A549 (cell line): ENCODE measurements around the gene PSMD1. TPM values are rescaled to one million over a fixed set of nuclear protein-coding genes. Genes with fewer than 3 reads are reported as not detected.

Source experiments
- ATAC-seq, 2 experiments: fragments of 200-7000 bp in 1 of 2; fragments of >200 bp in 1 of 2; cut with Nextera tagmentation in 1 of 2; cut with Tn5 transposase in 1 of 2; 3 replicates each; pipeline versions ENCODE4 v1.8.0 to v1.9.1; 2018 to 2020; ENCODE audit warnings: mild to moderate bottlenecking in 1 of 2, moderate library complexity in 1 of 2
- CTCF ChIA-PET: fragments of 300-600 bp; sonication (Branson Sonifier 250); formaldehyde crosslinking; extraction: SDS; loops from one replicate; lab custom pipeline; 2021; ENCODE audit warnings: antibody characterized with exemption, inconsistent platforms; lab: Yijun Ruan, JAX
- POLR2A ChIA-PET: fragments of 350-600 bp; formaldehyde crosslinking; extraction: SDS; loops from one replicate; lab custom pipeline; 2021; ENCODE audit warnings: antibody characterized with exemption, inconsistent platforms; lab: Yijun Ruan, JAX
- DNase-seq, 2 experiments: peaks; one replicate each; pipeline versions ENCODE4 v3.0.0 to v3.0.0-alpha.2; 2011 to 2016; ENCODE audit warnings: low read depth in 1 of 2, low spot score in 1 of 2
- FAIRE-seq: peaks from 2 replicates; lab custom pipeline; 2011; peaks lifted over from hg19 to GRCh38; lab: Jason Lieb, UNC
- H3K27ac ChIP-seq, 2 experiments: fragments of >200 bp; sonication (Bioruptor Twin); formaldehyde crosslinking; 3 replicates each; pipeline ENCODE4 v1.5.1; 2016 to 2017
- H3K4me1 ChIP-seq: fragments of >200 bp; sonication (Bioruptor Twin); formaldehyde crosslinking; 3 replicates; pipeline ENCODE4 v1.6.1; 2016
- H3K4me2 ChIP-seq: fragments of >200 bp; sonication (Bioruptor Twin); formaldehyde crosslinking; 3 replicates; pipeline ENCODE4 v1.6.1; 2016
- H3K4me3 ChIP-seq: fragments of >200 bp; sonication (Bioruptor Twin); formaldehyde crosslinking; 3 replicates; pipeline ENCODE4 v1.5.1; 2016
- H3K9me3 ChIP-seq: fragments of >200 bp; sonication (Bioruptor Twin); formaldehyde crosslinking; 3 replicates; pipeline ENCODE4 v1.6.1; 2016
- BCL3 ChIP-seq: fragments of >200 bp; sonication (Bioruptor Twin); formaldehyde crosslinking; IDR thresholded peaks from 3 replicates; pipeline ENCODE4 v1.6.1; 2016
- BHLHE40 ChIP-seq: IDR thresholded peaks from 2 replicates; pipeline ENCODE4 v1.6.1; 2012; ENCODE audit warnings: low read depth, low read length, inconsistent platforms
- CBX2 ChIP-seq: fragments of 200-600 bp; sonication (generic); IDR thresholded peaks from 2 replicates; pipeline ENCODE4 v1.6.1; 2016; ENCODE audit warnings: low read depth, mild to moderate bottlenecking, borderline replicate concordance
- CEBPB ChIP-seq, 2 experiments: fragments of >200 bp in 1 of 2; sonication (Bioruptor Twin) in 1 of 2; formaldehyde crosslinking in 1 of 2; IDR thresholded peaks; 2 replicates each; pipeline ENCODE4 v1.6.1; 2012 to 2016
- CHD4 ChIP-seq: fragments of 200-600 bp; sonication (generic); IDR thresholded peaks from 2 replicates; pipeline ENCODE4 v1.6.1; 2016; ENCODE audit warnings: antibody characterized with exemption, mild to moderate bottlenecking, borderline replicate concordance
- FOSL2 ChIP-seq, 2 experiments: fragments of 450-650 bp in 1 of 2; fragments of >200 bp in 1 of 2; sonication (Bioruptor Twin) in 1 of 2; formaldehyde crosslinking; IDR thresholded peaks; 2 replicates each; pipeline versions ENCODE4 v1.5.0 to v1.6.1; 2016 to 2020; ENCODE audit warnings: mild to moderate bottlenecking in 1 of 2, moderate library complexity in 1 of 2
- FOXS1 ChIP-seq: fragments of 250-450 bp; sonication (Bioruptor Pico); IDR thresholded peaks from 2 replicates; pipeline ENCODE4 v1.5.0; 2020; ENCODE audit warnings: mild to moderate bottlenecking, moderate library complexity
- GATA3 ChIP-seq: IDR thresholded peaks from 2 replicates; pipeline ENCODE4 v1.6.1; 2012; ENCODE audit warnings: borderline replicate concordance
- HES2 ChIP-seq: fragments of >200 bp; sonication (Bioruptor Twin); formaldehyde crosslinking; IDR thresholded peaks from 2 replicates; pipeline ENCODE4 v1.6.1; 2016
- HEYL ChIP-seq: fragments of 250-450 bp; sonication (Bioruptor Pico); IDR thresholded peaks from 2 replicates; pipeline ENCODE4 v1.8.0; 2021; ENCODE audit warnings: mild to moderate bottlenecking, moderate library complexity
- HOXA7 ChIP-seq: fragments of 250-450 bp; sonication (Bioruptor Pico); IDR thresholded peaks from 2 replicates; pipeline ENCODE4 v1.5.0; 2020; ENCODE audit warnings: mild to moderate bottlenecking, moderate library complexity
- JUN ChIP-seq, 2 experiments: fragments of >200 bp; sonication (Bioruptor Twin); formaldehyde crosslinking; IDR thresholded peaks; 2 replicates in 1 of 2; 3 replicates in 1 of 2; pipeline ENCODE4 v1.6.1; 2016 to 2017
- JUNB ChIP-seq: fragments of >200 bp; sonication (Bioruptor Twin); formaldehyde crosslinking; IDR thresholded peaks from 2 replicates; pipeline ENCODE4 v1.6.1; 2016
- KDM1A ChIP-seq: fragments of 200-600 bp; sonication (generic); IDR thresholded peaks from 2 replicates; pipeline ENCODE4 v1.6.1; 2016; ENCODE audit warnings: low read depth, mild to moderate bottlenecking
- KDM5A ChIP-seq: fragments of 200-600 bp; sonication (generic); IDR thresholded peaks from 2 replicates; pipeline ENCODE4 v1.6.1; 2016; ENCODE audit warnings: antibody characterized with exemption, mild to moderate bottlenecking
- MAFK ChIP-seq: fragments of 450-650 bp; IDR thresholded peaks from 2 replicates; pipeline ENCODE4 v1.6.1; 2014; ENCODE audit not compliant: partially characterized antibody
- MAZ ChIP-seq: fragments of 150-350 bp; IDR thresholded peaks from 2 replicates; pipeline ENCODE4 v1.6.1; 2014; ENCODE audit warnings: antibody characterized with exemption, low read depth, low read length, borderline replicate concordance
- MYC ChIP-seq: IDR thresholded peaks from 2 replicates; pipeline ENCODE4 v1.6.1; 2012; ENCODE audit warnings: mild to moderate bottlenecking, inconsistent platforms, low read length, improper control_type of control experiment, borderline replicate concordance
- NFE2L2 ChIP-seq: fragments of 150-350 bp; conservative IDR thresholded peaks from 2 replicates; pipeline ENCODE4 v1.6.1; 2014; ENCODE audit warnings: low read length
- PHF8 ChIP-seq: fragments of 200-600 bp; sonication (generic); IDR thresholded peaks from 2 replicates; pipeline ENCODE4 v1.6.1; 2016; ENCODE audit warnings: low read depth, mild to moderate bottlenecking, antibody characterized with exemption, moderate library complexity, borderline replicate concordance
- POLR2A ChIP-seq: IDR thresholded peaks from 2 replicates; pipeline ENCODE4 v1.6.1; 2012; ENCODE audit warnings: mild to moderate bottlenecking, low read length
- RAD21 ChIP-seq, 2 experiments: fragments of >200 bp in 1 of 2; sonication (Bioruptor Twin) in 1 of 2; formaldehyde crosslinking in 1 of 2; IDR thresholded peaks in 1 of 2; conservative IDR thresholded peaks in 1 of 2; 2 replicates in 1 of 2; 3 replicates in 1 of 2; pipeline ENCODE4 v1.6.1; 2012 to 2018; ENCODE audit warnings: inconsistent platforms in 1 of 2
- RARB ChIP-seq: fragments of 250-450 bp; sonication (Bioruptor Pico); IDR thresholded peaks from 2 replicates; pipeline ENCODE4 v1.8.0; 2021; ENCODE audit warnings: mild to moderate bottlenecking, moderate library complexity
- SREBF2 ChIP-seq: fragments of 450-650 bp; IDR thresholded peaks from 2 replicates; pipeline ENCODE4 v1.6.1; 2014; ENCODE audit warnings: mild to moderate bottlenecking, moderate library complexity
- TFCP2L1 ChIP-seq: fragments of 250-450 bp; sonication (Bioruptor Pico); IDR thresholded peaks from 2 replicates; pipeline ENCODE4 v1.5.0; 2021; ENCODE audit warnings: mild to moderate bottlenecking
- ZNF302 ChIP-seq: fragments of 250-450 bp; sonication (Bioruptor Pico); IDR thresholded peaks from 2 replicates; pipeline ENCODE4 v1.9.0; 2021; ENCODE audit warnings: inconsistent platforms, mild to moderate bottlenecking, moderate library complexity
- WGBS: methylation state at CpG from one replicate; pipeline ENCODE4 v1.1.6; 2017; ENCODE audit errors: missing lambda C conversion rate; 5-methylcytosine and 5-hydroxymethylcytosine counted together
- polyA minus RNA-seq: library from RNA; depleted of rRNA, polyadenylated mRNA; stranded (reverse); fragments of >200 nt; gene quantifications from 2 replicates; pipeline ENCODE4 v1.2.3, GENCODE V29; 2011; rRNA and poly(A)+ RNA removed
- polyA plus RNA-seq, 4 experiments: library from polyadenylated mRNA; depleted of rRNA in 3 of 4; stranded (reverse); fragments of >200 nt; fragmentation: RNase III in 1 of 4; extraction: RNeasy Plus Mini Kit Qiagen cat#74134 plus additional on column Dnase treatment in 1 of 4; gene quantifications; 2 replicates in 3 of 4; 3 replicates in 1 of 4; pipeline ENCODE4 v1.2.3, GENCODE V29; 2011 to 2017
- TF ChIP-seq, protein P1 (sequence below): fragments of >200 bp; sonication (Bioruptor Twin); formaldehyde crosslinking; IDR thresholded peaks from 3 replicates; pipeline ENCODE4 v1.5.1; 2016
- TF ChIP-seq, protein P2 (sequence below): fragments of 250-450 bp; sonication (Bioruptor Pico); IDR thresholded peaks from 2 replicates; pipeline ENCODE4 v1.5.0; 2021; ENCODE audit warnings: mild to moderate bottlenecking, moderate library complexity, borderline replicate concordance
- TF ChIP-seq, protein P3 (sequence below): fragments of 200-600 bp; sonication (generic); IDR thresholded peaks from 2 replicates; pipeline ENCODE4 v1.6.1; 2016; ENCODE audit warnings: antibody characterized with exemption, mild to moderate bottlenecking, moderate library complexity

PSMD1 gene
- 248 and 292 TPM in 2 replicates for polyA plus RNA-seq (2011; rRNA removed)
- polyA plus RNA-seq (2012; cell fraction: cytosol; rRNA removed), result 128 and 138 TPM in 2 replicates
- polyA plus RNA-seq (2012; cell fraction: nucleus; rRNA removed), result 81.0 and 113 TPM in 2 replicates
- 113 to 127 TPM (median 122 TPM) in 3 replicates for polyA plus RNA-seq (2017; fragmentation: RNase III; extraction: RNeasy Plus Mini Kit Qiagen cat#74134 plus additional on column Dnase treatment)
- 337 and 350 TPM in 2 replicates for polyA minus RNA-seq

GRCh38 chr2:231056453-231057416, at the start of gene PSMD1:
Gene PSMD1 (plus strand): TSS chr2:231056867. CDS start chr2:231057026, 159 bp downstream.
- Histone ChIP-seq H3K4me2 (peak within 1 kb of the TSS; percentile 97), H3K4me3 (peak within 1 kb of the TSS; percentile 100), H3K9me3 (no peaks in the 10 kb centered on the region), H3K4me1 (peaks cover 33% of the 10 kb centered on the region), H3K27ac (peak within 1 kb of the TSS; percentile 96 to 99)
- DNase-seq, result peak; percentile 87 to 95
- WGBS, result under 1% methylated on average over 24 of the region's 73 CpGs
- ChIA-PET CTCF (interaction anchor here (0.5 to 1.6 kb wide), 14 partner anchors 9 to 232 kb away, joined by 3 to 7 read pairs (median 4); no protein-coding TSS in a partner anchor), POLR2A (interaction anchor here (1.1 kb wide), 1 partner anchor 13 kb away, joined by 3 read pairs; no protein-coding TSS in a partner anchor)
- ATAC-seq, result peak; percentile 82 to 85
- no peak for FAIRE-seq
- TF ChIP-seq SREBF2 (no peak), TFCP2L1 (CRISPR knock-in tag) (no peak), GATA3 (peak; percentile 32; the same call in 1 of the 2 replicates), BCL3 (no peak), HEYL (CRISPR knock-in tag) (no peak), PHF8 (peak; percentile 51; the same call in 1 of the 2 replicates), BHLHE40 (no peak), JUNB (no peak), ZNF302 (CRISPR knock-in tag) (no peak), NFE2L2 (no peak), CEBPB (IDR thresholded peaks at IDR 0.05) (0 out of 4 replicates have a peak, but pooled peaks of 1 of the 2 experiments have one; percentile 16), POLR2A (peak; percentile 63), FOSL2 (IDR thresholded peaks at IDR 0.05) (no peak), FOSL2 (CRISPR knock-in tag; IDR thresholded peaks at IDR 0.05) (no peak), FOXS1 (CRISPR knock-in tag) (no peak), CBX2 (no peak), JUN (IDR thresholded peaks at IDR 0.05) (peak; percentile 97 to 99), MYC (no peak; the same call in 1 of the 2 replicates), MAFK (peak; percentile 93), HES2 (no peak), KDM5A (no peak; the same call in 1 of the 2 replicates), KDM1A (no peak), RARB (no peak), HOXA7 (CRISPR knock-in tag) (no peak), CHD4 (no peak), RAD21 (conservative IDR thresholded peaks at IDR 0.05 in 1 of 2, IDR thresholded peaks at IDR 0.05 in 1 of 2) (0 out of 5 replicates have a peak, but pooled peaks of 1 of the 2 experiments have one; percentile 8), MAZ (no peak)
- TF ChIP-seq, protein P1, sequence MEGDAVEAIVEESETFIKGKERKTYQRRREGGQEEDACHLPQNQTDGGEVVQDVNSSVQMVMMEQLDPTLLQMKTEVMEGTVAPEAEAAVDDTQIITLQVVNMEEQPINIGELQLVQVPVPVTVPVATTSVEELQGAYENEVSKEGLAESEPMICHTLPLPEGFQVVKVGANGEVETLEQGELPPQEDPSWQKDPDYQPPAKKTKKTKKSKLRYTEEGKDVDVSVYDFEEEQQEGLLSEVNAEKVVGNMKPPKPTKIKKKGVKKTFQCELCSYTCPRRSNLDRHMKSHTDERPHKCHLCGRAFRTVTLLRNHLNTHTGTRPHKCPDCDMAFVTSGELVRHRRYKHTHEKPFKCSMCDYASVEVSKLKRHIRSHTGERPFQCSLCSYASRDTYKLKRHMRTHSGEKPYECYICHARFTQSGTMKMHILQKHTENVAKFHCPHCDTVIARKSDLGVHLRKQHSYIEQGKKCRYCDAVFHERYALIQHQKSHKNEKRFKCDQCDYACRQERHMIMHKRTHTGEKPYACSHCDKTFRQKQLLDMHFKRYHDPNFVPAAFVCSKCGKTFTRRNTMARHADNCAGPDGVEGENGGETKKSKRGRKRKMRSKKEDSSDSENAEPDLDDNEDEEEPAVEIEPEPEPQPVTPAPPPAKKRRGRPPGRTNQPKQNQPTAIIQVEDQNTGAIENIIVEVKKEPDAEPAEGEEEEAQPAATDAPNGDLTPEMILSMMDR, result peak; percentile 80
- TF ChIP-seq, protein P2, sequence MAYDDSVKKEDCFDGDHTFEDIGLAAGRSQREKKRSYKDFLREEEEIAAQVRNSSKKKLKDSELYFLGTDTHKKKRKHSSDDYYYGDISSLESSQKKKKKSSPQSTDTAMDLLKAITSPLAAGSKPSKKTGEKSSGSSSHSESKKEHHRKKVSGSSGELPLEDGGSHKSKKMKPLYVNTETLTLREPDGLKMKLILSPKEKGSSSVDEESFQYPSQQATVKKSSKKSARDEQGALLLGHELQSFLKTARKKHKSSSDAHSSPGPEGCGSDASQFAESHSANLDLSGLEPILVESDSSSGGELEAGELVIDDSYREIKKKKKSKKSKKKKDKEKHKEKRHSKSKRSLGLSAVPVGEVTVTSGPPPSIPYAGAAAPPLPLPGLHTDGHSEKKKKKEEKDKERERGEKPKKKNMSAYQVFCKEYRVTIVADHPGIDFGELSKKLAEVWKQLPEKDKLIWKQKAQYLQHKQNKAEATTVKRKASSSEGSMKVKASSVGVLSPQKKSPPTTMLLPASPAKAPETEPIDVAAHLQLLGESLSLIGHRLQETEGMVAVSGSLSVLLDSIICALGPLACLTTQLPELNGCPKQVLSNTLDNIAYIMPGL (CRISPR knock-in tag), result 0 out of 2 replicates have a peak, but pooled peaks have one; percentile 23
- TF ChIP-seq, protein P3, sequence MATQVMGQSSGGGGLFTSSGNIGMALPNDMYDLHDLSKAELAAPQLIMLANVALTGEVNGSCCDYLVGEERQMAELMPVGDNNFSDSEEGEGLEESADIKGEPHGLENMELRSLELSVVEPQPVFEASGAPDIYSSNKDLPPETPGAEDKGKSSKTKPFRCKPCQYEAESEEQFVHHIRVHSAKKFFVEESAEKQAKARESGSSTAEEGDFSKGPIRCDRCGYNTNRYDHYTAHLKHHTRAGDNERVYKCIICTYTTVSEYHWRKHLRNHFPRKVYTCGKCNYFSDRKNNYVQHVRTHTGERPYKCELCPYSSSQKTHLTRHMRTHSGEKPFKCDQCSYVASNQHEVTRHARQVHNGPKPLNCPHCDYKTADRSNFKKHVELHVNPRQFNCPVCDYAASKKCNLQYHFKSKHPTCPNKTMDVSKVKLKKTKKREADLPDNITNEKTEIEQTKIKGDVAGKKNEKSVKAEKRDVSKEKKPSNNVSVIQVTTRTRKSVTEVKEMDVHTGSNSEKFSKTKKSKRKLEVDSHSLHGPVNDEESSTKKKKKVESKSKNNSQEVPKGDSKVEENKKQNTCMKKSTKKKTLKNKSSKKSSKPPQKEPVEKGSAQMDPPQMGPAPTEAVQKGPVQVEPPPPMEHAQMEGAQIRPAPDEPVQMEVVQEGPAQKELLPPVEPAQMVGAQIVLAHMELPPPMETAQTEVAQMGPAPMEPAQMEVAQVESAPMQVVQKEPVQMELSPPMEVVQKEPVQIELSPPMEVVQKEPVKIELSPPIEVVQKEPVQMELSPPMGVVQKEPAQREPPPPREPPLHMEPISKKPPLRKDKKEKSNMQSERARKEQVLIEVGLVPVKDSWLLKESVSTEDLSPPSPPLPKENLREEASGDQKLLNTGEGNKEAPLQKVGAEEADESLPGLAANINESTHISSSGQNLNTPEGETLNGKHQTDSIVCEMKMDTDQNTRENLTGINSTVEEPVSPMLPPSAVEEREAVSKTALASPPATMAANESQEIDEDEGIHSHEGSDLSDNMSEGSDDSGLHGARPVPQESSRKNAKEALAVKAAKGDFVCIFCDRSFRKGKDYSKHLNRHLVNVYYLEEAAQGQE, result no peak
